GM19467 (cell line): Measurements from ENCODE around the gene TMEM52.

Experiments
- ATAC-seq: cut with Tn5 transposase; IDR thresholded peaks from one replicate; pipeline ENCODE4 v1.9.1; 2021; ENCODE audit warnings: mild to moderate bottlenecking, moderate library complexity; ENCODE audit not compliant: unreplicated experiment

The TMEM52 gene

GRCh38 chr1:1876335-1876930, 42.6 kb downstream of the TMEM52 start:
- no peak for ATAC-seq

- ATAC-seq: no peak
Observed at GRCh38 chr1:1875932-1876331, 43.1 kb downstream of the TMEM52 start.

- no peak for ATAC-seq
Observed at GRCh38 chr1:1874901-1875300, 44.2 kb downstream of the TMEM52 start.

- no peak for ATAC-seq
Observed at GRCh38 chr1:1873186-1873585, 45.9 kb downstream of the TMEM52 start.

GRCh38 chr1:1872329-1872994, 46.6 kb downstream of the TMEM52 start:
- ATAC-seq: no peak

- no peak for ATAC-seq
Observed at GRCh38 chr1:1869469-1869868, 49.6 kb downstream of the TMEM52 start.
